Measurements from ENCODE around the gene RAB3IL1.

RAB3IL1 gene

GRCh38 chr11:61925736-61926135 is 8.4 kb upstream of the RAB3IL1 start:
- no peak for DNase-seq (ENCODE audit: low read depth in 1 of 2, low spot score in 1 of 2)
- Histone ChIP-seq H3K27me3 (ENCODE audit: insufficient read depth, poor library complexity, severe bottlenecking) (no peaks in the 10 kb centered on the region), H3K4me3 (replicated peaks; ENCODE audit: insufficient read depth, low read length) (no peak overlapping the region), H3K27ac (replicated peaks) (no peak overlapping the region)
- TF ChIP-seq POLR2AphosphoS5 (IDR thresholded peaks at IDR 0.05; ENCODE audit: low read depth): no peak
- no peak for TF ChIP-seq SPI1 (IDR thresholded peaks at IDR 0.05; ENCODE audit: borderline replicate concordance, low read depth)

- no peak overlapping the region for H3K4me3 ChIP-seq (replicated peaks; ENCODE audit: insufficient read depth, low read length)
- peaks cover 2% of the 10 kb centered on the region for H3K27me3 ChIP-seq (ENCODE audit: insufficient read depth, poor library complexity, severe bottlenecking)
- H3K27ac ChIP-seq (replicated peaks): no peak overlapping the region
- TF ChIP-seq SPI1 (IDR thresholded peaks at IDR 0.05; ENCODE audit: borderline replicate concordance, low read depth) (no peak), POLR2AphosphoS5 (IDR thresholded peaks at IDR 0.05; ENCODE audit: low read depth) (no peak), REST (IDR thresholded peaks at IDR 0.05; ENCODE audit: insufficient replicate concordance, low read depth) (no peak)
- DNase-seq (ENCODE audit: low read depth in 1 of 2, low spot score in 1 of 2): no peak
Measured at GRCh38 chr11:61924064-61924455, 6.7 kb upstream of the RAB3IL1 start.

GRCh38 chr11:61923166-61924063 is 6.0 kb upstream of the RAB3IL1 start:
- H3K27ac ChIP-seq (replicated peaks): no peak overlapping the region
- no peak for DNase-seq (ENCODE audit: low read depth in 1 of 2, low spot score in 1 of 2)
- H3K27me3 ChIP-seq (ENCODE audit: insufficient read depth, poor library complexity, severe bottlenecking): peaks cover 4% of the 10 kb centered on the region
- no peak overlapping the region for H3K4me3 ChIP-seq (replicated peaks; ENCODE audit: insufficient read depth, low read length)
- no peak for TF ChIP-seq SPI1 (IDR thresholded peaks at IDR 0.05; ENCODE audit: borderline replicate concordance, low read depth)
- TF ChIP-seq REST (IDR thresholded peaks at IDR 0.05; ENCODE audit: insufficient replicate concordance, low read depth): no peak
- no peak for TF ChIP-seq GABPA (IDR thresholded peaks at IDR 0.05; ENCODE audit: low read depth)
- TF ChIP-seq POLR2AphosphoS5 (IDR thresholded peaks at IDR 0.05; ENCODE audit: low read depth): no peak
- TF ChIP-seq CTCF (IDR thresholded peaks at IDR 0.05; ENCODE audit: insufficient read depth, low read length): no peak

- no peak overlapping the region for H3K4me3 ChIP-seq (replicated peaks; ENCODE audit: insufficient read depth, low read length)
- DNase-seq (ENCODE audit: low read depth in 1 of 2, low spot score in 1 of 2): peak; percentile 28 to 86
- no peak for TF ChIP-seq REST (IDR thresholded peaks at IDR 0.05; ENCODE audit: insufficient replicate concordance, low read depth)
- TF ChIP-seq SPI1 (IDR thresholded peaks at IDR 0.05; ENCODE audit: borderline replicate concordance, low read depth): peak; percentile 76
- TF ChIP-seq POLR2AphosphoS5 (IDR thresholded peaks at IDR 0.05; ENCODE audit: low read depth): no peak
- TF ChIP-seq GABPA (IDR thresholded peaks at IDR 0.05; ENCODE audit: low read depth): no peak
- TF ChIP-seq CTCF (IDR thresholded peaks at IDR 0.05; ENCODE audit: insufficient read depth, low read length): no peak
- H3K27ac ChIP-seq (replicated peaks): no peak overlapping the region
- H3K27me3 ChIP-seq (ENCODE audit: insufficient read depth, poor library complexity, severe bottlenecking): peaks cover 13% of the 10 kb centered on the region
Measured at GRCh38 chr11:61922539-61922938, 5.2 kb upstream of the RAB3IL1 start.

Data from HL-60 (cell line).